SK-N-MC (cell line): ENCODE data around the gene FXYD2.

ENCODE experiments used
- DNase-seq: peaks from one replicate; pipeline ENCODE4 v3.0.0-alpha.2; 2011; ENCODE audit warnings: low read depth, low spot score
- H3K27ac ChIP-seq: fragments of 200-600 bp; sonication (generic); 2 replicates; pipeline ENCODE4 v1.5.1; 2016; ENCODE audit warnings: mixed run types
- H3K36me3 ChIP-seq: fragments of 200-600 bp; sonication (generic); 2 replicates; pipeline ENCODE4 v1.6.1; 2017; ENCODE audit warnings: antibody characterized with exemption, low read length, mixed read lengths; ENCODE audit not compliant: insufficient read depth
- H3K4me3 ChIP-seq: fragments of 200-600 bp; sonication (generic); 2 replicates; pipeline ENCODE4 v1.5.1; 2016
- H3K9ac ChIP-seq: fragments of 200-600 bp; sonication (generic); 2 replicates; pipeline ENCODE4 v1.8.0; 2017; ENCODE audit warnings: mixed run types, mixed read lengths; ENCODE audit not compliant: insufficient read length
- H3K9me3 ChIP-seq: fragments of 200-600 bp; sonication (generic); 2 replicates; pipeline ENCODE4 v1.6.1; 2017; ENCODE audit warnings: low read depth, mild to moderate bottlenecking, antibody characterized with exemption, low read length, moderate library complexity, mixed read lengths
- EZH2 ChIP-seq: fragments of 200-600 bp; sonication (generic); IDR thresholded peaks from one replicate; pipeline ENCODE4 v1.6.1; 2017; ENCODE audit warnings: antibody characterized with exemption
- FOXP2 ChIP-seq: optimal IDR thresholded peaks from 2 replicates; pipeline ENCODE3; 2011; ENCODE audit warnings: mild to moderate bottlenecking, moderate library complexity; ENCODE audit not compliant: insufficient read depth; ENCODE audit errors: extremely low read length, control extremely low read depth
- POLR2AphosphoS5 ChIP-seq: IDR thresholded peaks from 2 replicates; pipeline ENCODE4 v1.6.1; 2012; ENCODE audit warnings: mild to moderate bottlenecking, low read depth, low read length, borderline replicate concordance

Gene FXYD2

DNA sequence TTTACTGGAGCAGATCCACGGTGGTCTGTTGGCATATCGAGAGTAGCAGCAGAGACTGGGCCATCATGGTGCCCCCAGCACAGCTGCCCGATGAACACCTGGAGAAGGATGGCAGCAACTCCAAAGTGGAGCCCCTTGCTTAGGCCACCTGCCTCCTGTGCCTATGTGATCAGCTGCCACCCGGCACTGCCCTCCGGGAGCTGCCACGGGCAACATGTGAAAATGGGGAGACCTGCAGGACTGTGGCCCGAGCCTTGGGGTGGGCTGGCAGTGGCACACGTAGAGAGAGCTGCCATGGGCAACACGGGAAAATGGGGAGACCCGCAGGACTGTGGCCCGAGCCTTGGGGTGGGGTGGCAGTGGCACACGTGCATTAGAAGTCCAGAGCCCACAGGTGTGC, 3.1 kb downstream of the FXYD2 start:
- no peak overlapping the region for H3K27ac ChIP-seq
- H3K36me3 ChIP-seq = no peaks in the 10 kb centered on the region
- no peak overlapping the region for H3K4me3 ChIP-seq
- no peak for DNase-seq
- TF ChIP-seq FOXP2 = no peak
- TF ChIP-seq POLR2AphosphoS5 = no peak
- no peak for TF ChIP-seq EZH2
- H3K9ac ChIP-seq = no peak overlapping the region
- H3K9me3 ChIP-seq = no peaks in the 10 kb centered on the region

DNA sequence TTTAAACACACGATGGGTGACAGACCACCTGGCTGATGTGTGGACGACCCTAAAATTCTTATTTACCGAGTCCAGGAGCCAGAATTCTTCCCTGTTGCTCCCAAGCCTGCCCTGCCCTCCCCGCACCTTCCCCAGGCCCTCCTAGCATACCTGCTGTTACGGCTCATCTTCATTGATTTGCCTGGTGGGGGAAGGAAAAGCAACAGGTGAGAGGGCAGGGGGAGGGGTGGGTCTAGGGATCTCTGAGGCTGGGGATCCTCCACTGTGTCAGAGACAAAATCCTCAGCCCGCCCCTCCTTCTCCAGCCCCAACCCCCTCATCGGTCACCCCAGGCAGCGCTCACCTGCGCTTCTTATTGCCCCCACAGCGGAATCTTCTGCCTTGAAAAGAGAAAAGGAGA, 4.0 kb downstream of the FXYD2 start:
- DNase-seq = no peak
- Histone ChIP-seq H3K9me3 (no peaks in the 10 kb centered on the region), H3K27ac (no peak overlapping the region), H3K9ac (no peak overlapping the region), H3K36me3 (no peaks in the 10 kb centered on the region), H3K4me3 (no peak overlapping the region)
- TF ChIP-seq EZH2 = no peak

DNA sequence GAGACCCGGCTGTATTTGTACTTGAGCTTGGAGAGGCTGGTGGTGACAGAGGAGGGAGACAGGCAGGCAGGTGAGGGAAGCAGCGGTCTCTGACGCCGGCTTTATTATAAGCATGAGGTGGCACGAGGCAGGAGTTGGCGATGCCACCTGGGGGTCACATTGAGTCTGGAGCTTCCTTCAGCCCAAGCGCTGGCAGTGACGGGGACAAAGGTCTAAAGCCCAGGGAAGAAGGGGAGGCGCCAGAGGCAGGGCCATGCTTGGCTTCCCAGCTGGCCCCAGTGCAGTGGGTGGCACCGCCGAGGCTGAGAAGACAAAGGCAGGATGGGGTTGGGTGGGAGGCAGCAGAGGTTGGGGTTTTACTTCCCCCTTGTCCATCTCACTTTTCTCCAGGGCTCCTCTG, 4.5 kb downstream of the FXYD2 start:
- no peak for TF ChIP-seq FOXP2
- no peak for TF ChIP-seq POLR2AphosphoS5
- no peak for TF ChIP-seq EZH2
- H3K4me3 ChIP-seq = no peak overlapping the region
- H3K27ac ChIP-seq = no peak overlapping the region
- H3K36me3 ChIP-seq = no peaks in the 10 kb centered on the region
- DNase-seq = no peak
- no peak overlapping the region for H3K9ac ChIP-seq
- no peaks in the 10 kb centered on the region for H3K9me3 ChIP-seq

DNA sequence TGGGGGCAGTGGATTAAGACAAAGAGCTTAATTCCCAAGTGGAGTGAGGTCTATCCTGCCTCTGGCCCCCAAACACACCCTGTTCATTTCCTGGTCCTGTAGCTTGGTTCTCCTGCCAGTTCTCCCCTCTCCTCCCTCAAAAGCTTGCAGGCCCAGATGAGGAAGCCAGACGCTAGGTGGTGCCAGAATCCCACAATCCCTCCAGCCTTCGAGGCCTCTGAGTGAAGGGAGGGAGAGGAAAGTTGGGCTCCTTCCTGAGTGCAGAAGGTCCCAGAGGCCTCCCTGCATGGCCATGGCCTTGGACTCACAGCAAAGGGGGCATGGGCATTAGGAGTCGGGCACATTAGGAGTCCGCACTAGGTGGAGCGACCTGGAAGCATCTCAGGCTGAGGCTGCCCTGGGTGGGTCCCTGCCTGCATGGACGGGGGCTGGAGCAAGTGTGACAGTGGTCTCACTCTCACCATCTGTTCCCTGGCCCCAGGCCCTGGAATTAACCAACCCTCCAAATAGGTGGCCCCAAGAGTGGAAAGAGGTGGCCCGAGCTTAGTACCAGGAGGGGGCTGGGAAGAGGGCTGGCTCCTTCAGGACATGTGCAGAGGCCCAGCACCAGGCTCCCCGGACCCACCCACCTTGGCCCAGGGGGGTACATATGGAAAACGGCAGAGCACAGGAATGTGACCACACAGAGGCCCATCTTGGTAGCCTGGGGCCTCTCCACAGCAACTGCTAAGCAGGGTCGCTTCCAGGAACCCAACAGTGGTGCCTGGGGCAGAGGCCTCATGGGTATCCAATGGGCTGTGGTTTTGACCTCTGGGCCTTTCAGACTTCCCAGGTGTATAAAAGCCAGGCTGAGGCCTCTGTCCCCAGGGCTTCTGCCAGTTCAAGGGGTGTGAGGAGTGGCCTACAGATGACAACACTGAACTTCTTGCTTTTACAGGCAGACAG, 5.2 kb downstream of the FXYD2 start:
- H3K4me3 ChIP-seq = no peak overlapping the region
- no peak for DNase-seq
- no peak overlapping the region for H3K9ac ChIP-seq
- no peaks in the 10 kb centered on the region for H3K9me3 ChIP-seq
- no peaks in the 10 kb centered on the region for H3K36me3 ChIP-seq
- no peak overlapping the region for H3K27ac ChIP-seq
- TF ChIP-seq POLR2AphosphoS5 (no peak), EZH2 (no peak), FOXP2 (no peak)

DNA sequence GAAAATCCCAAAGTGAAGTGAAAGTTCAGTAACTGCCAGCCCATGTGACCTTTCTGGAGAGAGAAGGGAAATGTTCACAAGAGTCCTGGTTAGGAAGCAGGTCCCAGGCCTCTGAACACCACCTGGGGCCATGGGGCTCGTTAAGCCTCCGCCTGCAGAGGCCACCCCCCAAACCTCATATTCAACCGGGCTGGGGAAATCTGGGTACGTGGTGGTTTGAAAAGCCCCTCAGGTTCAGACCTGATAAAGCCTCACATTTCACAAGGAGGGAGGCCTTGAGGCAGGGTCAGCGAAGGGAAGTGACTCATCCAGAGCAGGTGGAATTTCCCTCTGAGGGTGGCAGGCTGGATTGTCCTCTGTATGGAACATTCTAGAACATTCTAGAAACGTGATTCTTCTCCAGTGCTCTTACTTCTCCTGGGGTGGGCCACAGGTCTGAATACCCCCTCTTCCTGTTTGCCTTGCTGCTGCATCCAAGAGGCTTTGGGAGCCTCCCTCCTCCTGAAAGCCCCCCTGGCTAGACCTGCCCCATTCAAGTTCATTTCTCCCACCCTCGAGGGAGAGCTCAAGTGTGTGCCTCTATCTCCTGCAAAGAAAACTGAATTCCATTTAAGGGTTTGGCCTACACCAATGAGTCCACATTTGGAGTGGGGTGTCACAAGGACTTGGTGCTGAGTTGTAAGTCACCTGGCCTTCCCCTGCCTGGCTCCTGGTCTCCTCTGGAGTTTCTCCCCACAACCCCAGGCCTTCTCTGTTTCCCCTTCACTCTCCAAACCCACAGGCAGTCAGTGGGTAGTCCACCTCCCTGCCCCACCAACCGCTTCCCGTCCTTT, 6.3 kb downstream of the FXYD2 start:
- Histone ChIP-seq H3K9ac (no peak overlapping the region), H3K36me3 (no peaks in the 10 kb centered on the region), H3K4me3 (peak overlapping the region; percentile 72; the same call in 1 of the 2 replicates), H3K27ac (no peak overlapping the region), H3K9me3 (no peaks in the 10 kb centered on the region)
- TF ChIP-seq POLR2AphosphoS5 (no peak), FOXP2 (no peak), EZH2 (no peak)
- no peak for DNase-seq

DNA sequence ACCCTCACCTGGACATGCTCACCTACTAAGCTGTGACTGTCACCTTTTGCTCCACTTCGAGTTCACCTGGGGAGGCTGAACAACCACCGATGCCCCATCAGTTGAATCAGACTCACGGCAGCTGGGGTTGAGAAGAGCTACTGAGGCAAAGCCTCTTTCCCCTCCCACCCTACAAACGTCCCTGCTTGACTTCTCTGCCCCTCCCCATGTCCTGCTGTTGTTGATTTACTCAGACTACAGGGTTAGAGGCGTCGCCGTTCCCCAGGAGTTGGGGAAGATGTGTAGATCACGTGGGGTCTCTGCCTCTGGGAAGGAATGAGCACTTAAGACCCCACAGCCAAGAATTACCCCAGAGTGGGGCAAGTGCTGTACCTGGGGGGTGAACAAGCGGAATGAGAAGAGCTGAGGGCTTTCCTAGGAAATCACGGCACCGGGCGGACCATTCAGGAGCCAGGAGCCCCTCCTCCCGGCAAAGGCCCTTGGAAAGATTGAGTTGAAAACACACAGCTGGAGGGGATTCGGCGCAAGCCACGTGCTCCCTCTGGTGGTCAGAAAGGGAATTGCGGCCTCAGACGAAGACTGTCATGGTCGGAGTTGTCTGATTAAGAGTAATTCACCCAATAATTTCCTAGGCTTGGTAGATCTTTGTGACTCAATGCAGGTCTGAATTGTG, 7.0 kb downstream of the FXYD2 start:
- no peak overlapping the region for H3K27ac ChIP-seq
- H3K4me3 ChIP-seq = peak overlapping the region; percentile 72
- H3K36me3 ChIP-seq = no peaks in the 10 kb centered on the region
- no peak overlapping the region for H3K9ac ChIP-seq
- H3K9me3 ChIP-seq = no peaks in the 10 kb centered on the region
- peak; percentile 48 for DNase-seq
- TF ChIP-seq POLR2AphosphoS5 (no peak), EZH2 (no peak), FOXP2 (no peak)

DNA sequence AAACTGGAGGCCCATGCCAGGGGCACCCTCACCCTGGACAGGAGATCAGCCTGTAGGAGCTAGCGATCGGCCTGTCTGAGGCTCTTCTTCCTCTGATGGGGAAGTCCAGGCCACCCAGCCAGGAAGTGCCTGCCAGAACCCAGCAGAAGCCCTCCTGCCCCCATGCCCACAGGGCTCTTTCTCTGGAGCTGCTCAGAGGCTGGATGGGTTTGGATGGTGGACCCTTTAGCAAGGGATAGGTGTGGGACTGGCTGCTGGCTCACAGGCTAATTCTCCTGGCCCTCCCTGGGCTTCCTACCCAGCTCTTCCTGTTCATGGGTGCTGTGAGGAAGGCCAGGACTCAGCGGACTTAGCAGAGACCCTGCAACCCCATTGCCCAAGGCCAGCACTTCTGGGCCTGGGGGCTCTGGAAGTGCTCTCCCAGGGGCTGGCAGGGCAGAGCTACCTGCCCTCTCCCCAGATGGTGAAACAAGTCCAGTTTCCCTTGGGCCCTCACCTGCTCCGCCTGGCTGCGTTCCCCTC, 7.6 kb downstream of the FXYD2 start:
- Histone ChIP-seq H3K36me3 (no peaks in the 10 kb centered on the region), H3K4me3 (peak overlapping the region; percentile 72), H3K9ac (peak overlapping the region; percentile 28), H3K9me3 (no peaks in the 10 kb centered on the region), H3K27ac (0 out of 2 replicates have a peak overlapping the region, but pooled peaks have one; percentile 37)
- TF ChIP-seq EZH2 (no peak), POLR2AphosphoS5 (no peak), FOXP2 (no peak)
- no peak for DNase-seq
